Activated CD4-positive, alpha-beta memory T cell treated with anti-CD3 and anti-CD28 coated beads for 36 hours (primary cell): ENCODE measurements around the gene PSPN. TPM values are rescaled to one million over a fixed set of nuclear protein-coding genes. Genes with fewer than 3 reads are reported as not detected.

ENCODE experiments used
- CTCF ChIA-PET: fragments of 350-600 bp; sonication (Branson Sonifier 250); formaldehyde crosslinking; loops from one replicate; lab custom pipeline; 2021; ENCODE audit warnings: antibody characterized with exemption, inconsistent platforms; lab: Charles Lee
- POLR2A ChIA-PET: fragments of 350-600 bp; sonication (Branson Sonifier 250); formaldehyde crosslinking; loops from one replicate; lab custom pipeline; 2021; ENCODE audit warnings: antibody characterized with exemption; lab: Charles Lee
- DNase-seq: peaks from one replicate; pipeline ENCODE4 v3.0.0-alpha.2; 2020
- H3K27ac Mint-ChIP-seq: one replicate; pipeline ENCODE4 v1.8.0; 2021; ENCODE audit warnings: mixed read lengths
- H3K27me3 Mint-ChIP-seq: one replicate; pipeline ENCODE4 v1.8.0; 2021; ENCODE audit warnings: mixed read lengths
- H3K36me3 Mint-ChIP-seq: one replicate; pipeline ENCODE4 v1.8.0; 2021; ENCODE audit warnings: mixed read lengths
- H3K4me1 Mint-ChIP-seq: one replicate; pipeline ENCODE4 v1.8.0; 2021; ENCODE audit warnings: low read depth, mixed read lengths
- H3K4me3 Mint-ChIP-seq: one replicate; pipeline ENCODE4 v1.8.0; 2021; ENCODE audit warnings: mild to moderate bottlenecking, mixed read lengths
- H3K9me3 Mint-ChIP-seq: one replicate; pipeline ENCODE4 v1.8.0; 2021; ENCODE audit warnings: mixed read lengths
- intact Hi-C: fragments of 100-400 bp; cut with micrococcal nuclease; formaldehyde crosslinking; loops from one replicate; pipeline ENCODE4 v1.15.1; 2023
- microRNA-seq: library from miRNA; unstranded; fragments of <30 nt; microRNA quantifications from one replicate; pipeline ENCODE4 v1.2.0, GENCODE V29; 2022; ENCODE audit warnings: borderline number of aligned reads, borderline microRNAs expressed, borderline replicate concordance
- total RNA-seq, 2 experiments: library from RNA; stranded (reverse); gene quantifications; one replicate each; pipeline ENCODE4 v1.2.3, GENCODE V29; 2021

Gene PSPN
- total RNA-seq, 2 experiments from 2014 or later: 1.6 to 2.0 TPM

- H3K4me1 Mint-ChIP-seq: peaks cover 10% of the 10 kb centered on the region
- DNase-seq: peak; percentile 33
- no peak overlapping the region for H3K27ac Mint-ChIP-seq
- H3K9me3 Mint-ChIP-seq: peaks cover 4% of the 10 kb centered on the region
- peaks cover 8% of the 10 kb centered on the region for H3K36me3 Mint-ChIP-seq
- ChIA-PET CTCF (no interaction called here), POLR2A (no interaction called here)
- H3K27me3 Mint-ChIP-seq: no peaks in the 10 kb centered on the region
- intact Hi-C loops: no loop called here
- H3K4me3 Mint-ChIP-seq: no peak overlapping the region
Observed at GRCh38 chr19:6340493-6341201, 35.1 kb downstream of the PSPN start.

GRCh38 chr19:6334490-6335285, 41.0 kb downstream of the PSPN start:
- intact Hi-C loops: no loop called here
- peaks cover 4% of the 10 kb centered on the region for H3K9me3 Mint-ChIP-seq
- H3K4me3 Mint-ChIP-seq: no peak overlapping the region
- H3K4me1 Mint-ChIP-seq: no peaks in the 10 kb centered on the region
- DNase-seq: no peak
- H3K27ac Mint-ChIP-seq: no peak overlapping the region
- POLR2A ChIA-PET: no interaction called here
- H3K36me3 Mint-ChIP-seq: no peaks in the 10 kb centered on the region
- no peaks in the 10 kb centered on the region for H3K27me3 Mint-ChIP-seq
- CTCF ChIA-PET: no interaction called here

GRCh38 chr19:6333439-6333838, 42.3 kb downstream of the PSPN start, which contains the start of gene ACER1:
Gene ACER1 (minus strand): TSS chr19:6333612. CDS start chr19:6333551, 61 bp downstream.
- Mint-ChIP-seq H3K4me1 (no peaks in the 10 kb centered on the region), H3K4me3 (no peak within 1 kb of the TSS), H3K27ac (no peak within 1 kb of the TSS), H3K27me3 (no peaks in the 10 kb centered on the region), H3K9me3 (no peaks in the 10 kb centered on the region), H3K36me3 (no peaks in the 10 kb centered on the region)
- POLR2A ChIA-PET: no interaction called here
- intact Hi-C loops: no loop called here
- CTCF ChIA-PET: interaction anchor here (1.2 kb wide), 1 partner anchor 115 kb away, joined by 3 read pairs; no protein-coding TSS in a partner anchor
- no peak for DNase-seq

- DNase-seq: no peak
- Mint-ChIP-seq H3K27ac (no peak overlapping the region), H3K36me3 (no peaks in the 10 kb centered on the region), H3K9me3 (no peaks in the 10 kb centered on the region), H3K27me3 (no peaks in the 10 kb centered on the region), H3K4me3 (no peak overlapping the region), H3K4me1 (no peaks in the 10 kb centered on the region)
- POLR2A ChIA-PET: no interaction called here
- CTCF ChIA-PET: interaction anchor here (0.7 to 1.0 kb wide), 2 partner anchors 27 to 33 kb away, joined by 3 to 4 read pairs; no protein-coding TSS in a partner anchor
- intact Hi-C loops: no loop called here
Observed at GRCh38 chr19:6326815-6327214, 48.9 kb downstream of the PSPN start.

- DNase-seq: no peak
- H3K4me3 Mint-ChIP-seq: no peak overlapping the region
- POLR2A ChIA-PET: no interaction called here
- H3K4me1 Mint-ChIP-seq: no peaks in the 10 kb centered on the region
- intact Hi-C loops: no loop called here
- H3K27ac Mint-ChIP-seq: no peak overlapping the region
- no peaks in the 10 kb centered on the region for H3K36me3 Mint-ChIP-seq
- no peaks in the 10 kb centered on the region for H3K27me3 Mint-ChIP-seq
- H3K9me3 Mint-ChIP-seq: no peaks in the 10 kb centered on the region
- CTCF ChIA-PET: no interaction called here
Observed at GRCh38 chr19:6325614-6326013, 50.1 kb downstream of the PSPN start.

Small RNA genes within 50 kb of the gene (microRNA-seq; reads per million reads assigned to microRNA genes)
- gene MIR3940 (13.8 reads per million, percentile 40 among the genes with 10 or more reads in this experiment), gene MIR6790 (not detected), gene MIR6885 (1.6 reads per million)

Other genes with a start within 250 kb of the PSPN start
- not detected for gene ACSBG2, start 240.3 kb downstream of the PSPN start, total RNA-seq
- gene MLLT1, start 96.0 kb downstream of the PSPN start, total RNA-seq: 10 to 100 TPM; 35.7 to 37.9 TPM
- under 1 TPM in 1 of 2 experiments, not detected in 1; 0.14 TPM for gene ACER1, start 42.3 kb downstream of the PSPN start, total RNA-seq
- 100 to 1,000 TPM; 171 to 177 TPM for gene CLPP, start 14.4 kb downstream of the PSPN start, total RNA-seq
- gene ALKBH7, start 3.1 kb downstream of the PSPN start, total RNA-seq: 10 to 100 TPM; 57.6 to 58.5 TPM
- 10 to 100 TPM; 67.0 to 70.9 TPM for gene GTF2F1, start 17.2 kb upstream of the PSPN start, total RNA-seq
- 100 to 1,000 TPM; 296 to 305 TPM for gene KHSRP, start 48.9 kb upstream of the PSPN start, total RNA-seq
- not detected for gene SLC25A41, start 57.8 kb upstream of the PSPN start, total RNA-seq
- gene SLC25A23, start 83.9 kb upstream of the PSPN start, total RNA-seq: 10 to 100 TPM; 28.6 to 29.6 TPM
- gene CRB3, start 88.3 kb upstream of the PSPN start, total RNA-seq: 1 to 10 TPM; 1.6 to 2.4 TPM
- 10 to 100 TPM; 62.1 to 69.3 TPM for gene DENND1C, start 105.9 kb upstream of the PSPN start, total RNA-seq
- 10 to 100 TPM in 1 of 2 experiments, 1 to 10 TPM in 1; 8.3 to 11.2 TPM for gene TUBB4A, start 126.4 kb upstream of the PSPN start, total RNA-seq
- gene TNFSF9, start 155.1 kb upstream of the PSPN start, total RNA-seq: 1 to 10 TPM; 1.2 to 1.4 TPM
- 10 to 100 TPM in 1 of 2 experiments, 1 to 10 TPM in 1; 8.4 to 10.7 TPM for gene CD70, start 215.2 kb upstream of the PSPN start, total RNA-seq